Measurements from ENCODE around the gene P2RY10. TPM values are rescaled to one million over a fixed set of nuclear protein-coding genes. Genes with fewer than 3 reads are reported as not detected.

P2RY10 gene
- total RNA-seq = 10 to 100 TPM; 47.2 to 96.6 TPM

GRCh38 chrX:78945186-78945912 lies at the start of gene P2RY10:
Gene P2RY10, plus strand, starts transcription at chrX:78945391. Its CDS starts 15,130 bp downstream, at chrX:78960521.
- no peaks in the 10 kb centered on the region for H3K9me3 Mint-ChIP-seq
- H3K36me3 Mint-ChIP-seq = peaks cover 40 to 42% of the 10 kb centered on the region in 2 donors
- ATAC-seq = peak; percentile 70 to 78
- DNase-seq (ENCODE audit: low spot score in 2 of 2) = peak in 1 of 2 donors; percentile 10
- H3K27ac Mint-ChIP-seq = peak within 1 kb of the TSS; percentile 96 to 98

GRCh38 chrX:78922754-78923153 lies 22.4 kb upstream of the P2RY10 start:
- DNase-seq (ENCODE audit: low spot score in 2 of 2) (no peak), ATAC-seq (no peak)
- Mint-ChIP-seq H3K9me3 (peaks cover 0 to 7% of the 10 kb centered on the region in 2 donors), H3K27ac (no peak overlapping the region), H3K36me3 (no peaks in the 10 kb centered on the region)

- Mint-ChIP-seq H3K9me3 (peaks cover 0 to 7% of the 10 kb centered on the region in 2 donors), H3K27ac (peak overlapping the region; percentile 61 to 70), H3K36me3 (no peaks in the 10 kb centered on the region)
- ATAC-seq (peak; percentile 58 to 75), DNase-seq (ENCODE audit: low spot score in 2 of 2) (no peak)
These were observed 21.8 kb upstream of the P2RY10 start for GRCh38 chrX:78923198-78924015.

- H3K9me3 Mint-ChIP-seq = peaks cover 6 to 14% of the 10 kb centered on the region in 2 donors
- DNase-seq (ENCODE audit: low spot score in 2 of 2) = no peak
- no peak overlapping the region for H3K27ac Mint-ChIP-seq
- H3K36me3 Mint-ChIP-seq = peaks cover 0 to 8% of the 10 kb centered on the region in 2 donors
- ATAC-seq = no peak
These were observed 13.4 kb upstream of the P2RY10 start for GRCh38 chrX:78931814-78932213.

GRCh38 chrX:78934866-78935265 lies 10.3 kb upstream of the P2RY10 start:
- Mint-ChIP-seq H3K36me3 (peaks cover 0 to 14% of the 10 kb centered on the region in 2 donors), H3K27ac (no peak overlapping the region), H3K9me3 (peaks cover 0 to 9% of the 10 kb centered on the region in 2 donors)
- ATAC-seq (no peak), DNase-seq (ENCODE audit: low spot score in 2 of 2) (no peak)

GRCh38 chrX:78944351-78944750 lies 840 bp upstream of the P2RY10 start:
- Mint-ChIP-seq H3K9me3 (no peaks in the 10 kb centered on the region), H3K36me3 (peaks cover 31 to 32% of the 10 kb centered on the region in 2 donors), H3K27ac (peak overlapping the region; percentile 96 to 98)
- DNase-seq (ENCODE audit: low spot score in 2 of 2) (no peak), ATAC-seq (peak; percentile 58 to 70)

GRCh38 chrX:78946178-78946931 lies 1.2 kb downstream of the P2RY10 start:
- Mint-ChIP-seq H3K36me3 (peaks cover 39 to 47% of the 10 kb centered on the region in 2 donors), H3K27ac (peak overlapping the region; percentile 96 to 98), H3K9me3 (no peaks in the 10 kb centered on the region)
- ATAC-seq = peak; percentile 9 to 60
- no peak for DNase-seq (ENCODE audit: low spot score in 2 of 2)

- no peak for DNase-seq (ENCODE audit: low spot score in 2 of 2)
- Mint-ChIP-seq H3K27ac (peak overlapping the region; percentile 39 to 83), H3K36me3 (peaks cover 46 to 76% of the 10 kb centered on the region in 2 donors), H3K9me3 (peaks cover 0 to 3% of the 10 kb centered on the region in 2 donors)
- no peak for ATAC-seq
These were observed 5.0 kb downstream of the P2RY10 start for GRCh38 chrX:78950009-78950835.

- DNase-seq (ENCODE audit: low spot score in 2 of 2) = no peak
- H3K9me3 Mint-ChIP-seq = peaks cover 0 to 3% of the 10 kb centered on the region in 2 donors
- ATAC-seq = peak in 1 of 2 donors; percentile 36
- peak overlapping the region in 1 of 2 donors; percentile 49 for H3K27ac Mint-ChIP-seq
- H3K36me3 Mint-ChIP-seq = peaks cover 36 to 86% of the 10 kb centered on the region in 2 donors
These were observed 12.0 kb downstream of the P2RY10 start for GRCh38 chrX:78957049-78957767.

GRCh38 chrX:78957768-78958130 lies 12.6 kb downstream of the P2RY10 start:
- ATAC-seq (no peak), DNase-seq (ENCODE audit: low spot score in 2 of 2) (no peak)
- Mint-ChIP-seq H3K27ac (peak overlapping the region in 1 of 2 donors; percentile 5), H3K9me3 (peaks cover 0 to 3% of the 10 kb centered on the region in 2 donors), H3K36me3 (peaks cover 33 to 85% of the 10 kb centered on the region in 2 donors)

GRCh38 chrX:78958419-78959116 lies 13.4 kb downstream of the P2RY10 start:
- ATAC-seq = no peak
- no peak overlapping the region for H3K27ac Mint-ChIP-seq
- DNase-seq (ENCODE audit: low spot score in 2 of 2) = no peak
- H3K36me3 Mint-ChIP-seq = peaks cover 27 to 86% of the 10 kb centered on the region in 2 donors
- no peaks in the 10 kb centered on the region for H3K9me3 Mint-ChIP-seq

- Mint-ChIP-seq H3K27ac (no peak overlapping the region), H3K36me3 (peaks cover 27 to 76% of the 10 kb centered on the region in 2 donors), H3K9me3 (no peaks in the 10 kb centered on the region)
- DNase-seq (ENCODE audit: low spot score in 2 of 2) (no peak), ATAC-seq (no peak)
These were observed 15.7 kb downstream of the P2RY10 start for GRCh38 chrX:78960888-78961287.

GRCh38 chrX:78964598-78964997 lies 19.4 kb downstream of the P2RY10 start:
- DNase-seq (ENCODE audit: low spot score in 2 of 2) (no peak), ATAC-seq (no peak)
- Mint-ChIP-seq H3K9me3 (peaks cover 0 to 4% of the 10 kb centered on the region in 2 donors), H3K27ac (peak overlapping the region; percentile 43 to 73), H3K36me3 (peaks cover 20 to 56% of the 10 kb centered on the region in 2 donors)

- DNase-seq (ENCODE audit: low spot score in 2 of 2) = peak in 1 of 2 donors; percentile 2
- peaks cover 18 to 19% of the 10 kb centered on the region in 2 donors for H3K36me3 Mint-ChIP-seq
- H3K27ac Mint-ChIP-seq = peak overlapping the region; percentile 89 to 92
- H3K9me3 Mint-ChIP-seq = peaks cover 0 to 11% of the 10 kb centered on the region in 2 donors
- ATAC-seq = peak; percentile 93
These were observed 34.7 kb downstream of the P2RY10 start for GRCh38 chrX:78979789-78980464.
